HEK293 (cell line): Measurements from ENCODE around the gene ZNF423.

Source experiments
- ZEB2 ChIP-seq: fragments of 450-650 bp; formaldehyde crosslinking; IDR thresholded peaks from 2 replicates; pipeline ENCODE4 v1.5.1; 2016; ENCODE audit warnings: missing biosample characterization, missing genetic modification characterization
- ZNF701 ChIP-seq: fragments of 450-650 bp; formaldehyde crosslinking; IDR thresholded peaks from 2 replicates; pipeline ENCODE4 v1.5.1; 2016; ENCODE audit warnings: missing biosample characterization, missing genetic modification characterization
- TF ChIP-seq, protein P1 (sequence below): fragments of 450-650 bp; formaldehyde crosslinking; optimal IDR thresholded peaks from 2 replicates; pipeline ENCODE3; 2016; ENCODE audit warnings: missing biosample characterization, mild to moderate bottlenecking, missing genetic modification characterization

DNA sequence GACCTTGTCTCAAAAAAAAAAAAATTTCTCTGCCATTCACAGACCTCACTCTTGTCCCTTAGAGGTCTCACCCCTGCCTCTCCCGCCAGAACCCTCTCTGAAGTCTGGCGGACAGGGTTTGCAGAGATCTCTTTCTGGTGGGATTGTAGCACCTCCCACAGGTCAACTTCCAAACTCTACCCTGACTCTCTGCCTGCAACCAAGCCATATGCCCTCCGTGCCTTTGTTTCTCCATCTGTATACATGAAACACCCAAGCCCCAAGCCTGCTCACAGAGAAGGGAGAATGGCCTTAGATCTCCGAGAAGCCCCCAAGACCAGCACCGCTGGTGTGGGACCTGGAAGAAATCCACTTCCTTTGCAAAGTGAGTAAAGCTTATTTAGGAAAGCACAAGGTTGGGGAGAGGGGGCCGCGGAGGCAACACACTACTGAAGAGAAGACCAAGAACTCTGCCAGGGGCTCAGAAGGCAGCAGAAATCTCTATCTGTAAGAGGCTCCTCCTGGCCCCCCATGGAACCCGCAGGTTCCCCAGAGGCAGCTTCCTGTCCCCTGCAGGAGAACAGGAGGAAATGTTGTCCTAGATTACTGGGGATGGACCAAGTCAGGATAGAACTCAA lies 262.4 kb downstream of the ZNF423 start:
- TF ChIP-seq ZEB2 (tag by site-specific recombination) (no peak), ZNF701 (tag by site-specific recombination) (no peak)
- TF ChIP-seq, protein P1, sequence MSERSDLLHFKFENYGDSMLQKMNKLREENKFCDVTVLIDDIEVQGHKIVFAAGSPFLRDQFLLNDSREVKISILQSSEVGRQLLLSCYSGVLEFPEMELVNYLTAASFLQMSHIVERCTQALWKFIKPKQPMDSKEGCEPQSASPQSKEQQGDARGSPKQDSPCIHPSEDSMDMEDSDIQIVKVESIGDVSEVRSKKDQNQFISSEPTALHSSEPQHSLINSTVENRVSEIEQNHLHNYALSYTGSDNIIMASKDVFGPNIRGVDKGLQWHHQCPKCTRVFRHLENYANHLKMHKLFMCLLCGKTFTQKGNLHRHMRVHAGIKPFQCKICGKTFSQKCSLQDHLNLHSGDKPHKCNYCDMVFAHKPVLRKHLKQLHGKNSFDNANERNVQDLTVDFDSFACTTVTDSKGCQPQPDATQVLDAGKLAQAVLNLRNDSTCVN (tag by site-specific recombination): no peak
